GM21576 (cell line): ENCODE measurements around the gene CFAP74.

Experiments
- ATAC-seq: cut with Tn5 transposase; IDR thresholded peaks from one replicate; pipeline ENCODE4 v1.9.1; 2021; ENCODE audit warnings: mild to moderate bottlenecking, moderate library complexity; ENCODE audit not compliant: unreplicated experiment

Gene CFAP74

DNA sequence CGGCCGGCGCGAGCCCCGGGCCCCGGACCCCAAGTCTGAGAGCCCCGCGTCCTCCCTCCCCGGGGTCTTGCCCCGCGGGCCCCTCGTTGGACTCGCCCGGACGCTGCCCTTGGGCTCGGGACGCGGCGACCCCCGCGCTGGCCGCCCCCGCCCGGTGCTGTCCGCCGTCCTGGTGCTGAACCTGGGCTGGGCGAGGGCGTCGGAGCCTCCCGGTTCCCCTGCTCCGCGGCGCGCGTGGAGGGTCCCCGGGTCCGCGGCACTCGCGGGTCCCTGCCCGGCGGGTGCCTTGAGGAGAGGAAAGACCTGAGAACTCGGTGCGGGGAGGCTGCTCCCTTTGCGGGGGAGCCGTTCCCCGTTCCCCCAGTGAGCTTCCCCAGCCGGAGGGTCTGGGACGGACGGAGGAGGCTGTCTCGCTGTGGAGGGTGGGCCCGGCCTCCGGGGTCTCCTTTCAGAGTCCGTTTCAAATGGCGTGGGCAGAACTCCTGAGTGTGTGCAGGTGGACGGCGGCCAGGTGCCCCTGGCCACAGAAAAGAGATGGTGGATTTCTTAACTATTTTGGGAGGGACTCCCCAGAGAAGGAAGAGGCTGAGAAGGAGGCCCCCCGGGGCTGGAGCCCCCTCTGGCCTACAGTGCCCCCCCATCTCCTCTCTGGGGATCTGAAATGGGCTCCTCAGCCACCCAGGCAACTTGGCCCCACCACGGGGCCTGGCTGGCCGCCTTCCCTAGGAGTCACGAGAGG is 16.2 kb upstream of the CFAP74 start:
- ATAC-seq: no peak

DNA sequence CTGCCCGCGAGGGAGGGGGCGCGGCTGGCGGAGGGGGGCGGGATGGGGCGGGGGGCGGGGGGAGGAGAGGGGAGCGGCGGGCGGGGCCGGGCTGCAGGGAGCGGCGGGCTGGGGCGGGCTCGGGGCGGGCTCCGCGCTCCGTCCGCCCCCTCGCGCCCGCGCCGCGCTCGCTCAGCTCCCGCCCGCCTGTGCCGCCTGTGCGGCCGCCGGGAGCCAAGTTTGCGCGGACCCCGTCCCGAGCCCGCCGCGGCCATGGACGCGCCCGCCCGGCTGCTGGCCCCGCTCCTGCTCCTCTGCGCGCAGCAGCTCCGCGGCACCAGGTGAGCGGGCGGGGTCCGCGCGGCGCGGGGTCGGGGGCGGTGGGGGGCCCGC is 15.6 kb upstream of the CFAP74 start, which contains the start of gene GABRD:
GABRD (plus strand) TSS at position 174 of the 372 bp plus-strand sequence; CDS start at position 253, 79 bp downstream.
- ATAC-seq: no peak

DNA sequence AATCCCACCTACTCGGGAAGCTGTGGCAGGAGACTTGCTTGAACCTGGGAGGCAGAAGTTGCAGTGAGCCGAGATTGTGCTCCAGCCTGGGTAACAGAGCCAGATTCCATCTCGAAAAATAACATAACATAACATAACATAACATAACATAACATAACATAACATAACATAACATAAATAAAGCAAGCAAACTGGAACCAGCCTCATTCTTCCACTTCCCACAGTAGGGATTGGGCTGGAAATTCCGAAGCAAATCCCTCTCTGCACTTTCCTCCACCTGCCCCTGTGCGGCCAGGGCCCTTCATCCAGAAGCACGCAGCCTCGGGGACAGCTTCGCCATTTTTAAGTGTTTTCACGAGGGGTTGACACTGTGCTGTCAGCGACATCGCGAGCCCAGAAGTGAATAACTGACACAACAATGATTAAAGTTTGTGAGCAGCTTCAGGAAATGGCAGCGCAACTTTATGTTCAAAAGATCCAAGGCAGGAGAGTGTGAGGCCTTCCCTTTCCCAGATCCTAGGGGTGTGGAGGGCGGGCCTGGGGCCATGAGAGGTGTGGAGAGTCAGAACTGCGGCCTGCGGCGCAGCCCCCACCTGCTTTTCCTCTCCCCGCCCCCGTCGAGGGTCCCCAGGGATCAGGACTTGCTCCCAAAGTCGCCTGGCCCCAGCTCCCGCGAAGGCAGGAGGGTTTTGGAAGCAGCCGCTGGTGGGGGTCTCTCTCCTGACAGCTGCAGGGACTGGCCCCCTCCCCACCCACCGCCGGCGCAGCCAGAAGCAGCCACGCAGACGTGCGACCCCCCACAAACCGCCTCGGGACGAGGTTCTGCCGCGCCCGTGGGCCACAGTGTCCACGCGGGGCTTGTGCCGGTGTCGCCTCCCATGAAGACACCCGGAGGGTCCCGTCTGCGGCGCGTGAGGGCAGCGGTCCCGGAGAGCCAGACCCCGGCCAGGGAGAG is 14.9 kb upstream of the CFAP74 start:
- no peak for ATAC-seq

DNA sequence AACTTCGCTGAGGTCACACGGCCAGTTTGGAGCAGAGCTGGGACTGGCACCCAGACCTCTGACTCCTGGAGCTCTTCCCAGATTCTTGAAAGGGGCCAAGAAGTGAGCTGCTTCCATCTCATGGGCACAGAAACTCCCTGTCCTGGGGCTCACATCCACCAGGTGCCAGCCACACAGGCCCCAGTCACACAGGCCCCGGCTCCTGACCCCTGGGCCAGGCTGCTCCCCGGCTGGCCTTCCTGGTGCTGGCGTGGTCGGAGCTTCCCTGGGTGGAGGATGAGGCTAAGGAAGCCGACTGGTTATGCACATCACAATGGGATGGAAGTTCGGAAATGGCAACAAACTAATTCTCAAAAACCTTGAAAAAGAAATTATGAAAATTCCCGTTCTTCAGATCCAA is 12.5 kb upstream of the CFAP74 start:
- ATAC-seq: no peak

DNA sequence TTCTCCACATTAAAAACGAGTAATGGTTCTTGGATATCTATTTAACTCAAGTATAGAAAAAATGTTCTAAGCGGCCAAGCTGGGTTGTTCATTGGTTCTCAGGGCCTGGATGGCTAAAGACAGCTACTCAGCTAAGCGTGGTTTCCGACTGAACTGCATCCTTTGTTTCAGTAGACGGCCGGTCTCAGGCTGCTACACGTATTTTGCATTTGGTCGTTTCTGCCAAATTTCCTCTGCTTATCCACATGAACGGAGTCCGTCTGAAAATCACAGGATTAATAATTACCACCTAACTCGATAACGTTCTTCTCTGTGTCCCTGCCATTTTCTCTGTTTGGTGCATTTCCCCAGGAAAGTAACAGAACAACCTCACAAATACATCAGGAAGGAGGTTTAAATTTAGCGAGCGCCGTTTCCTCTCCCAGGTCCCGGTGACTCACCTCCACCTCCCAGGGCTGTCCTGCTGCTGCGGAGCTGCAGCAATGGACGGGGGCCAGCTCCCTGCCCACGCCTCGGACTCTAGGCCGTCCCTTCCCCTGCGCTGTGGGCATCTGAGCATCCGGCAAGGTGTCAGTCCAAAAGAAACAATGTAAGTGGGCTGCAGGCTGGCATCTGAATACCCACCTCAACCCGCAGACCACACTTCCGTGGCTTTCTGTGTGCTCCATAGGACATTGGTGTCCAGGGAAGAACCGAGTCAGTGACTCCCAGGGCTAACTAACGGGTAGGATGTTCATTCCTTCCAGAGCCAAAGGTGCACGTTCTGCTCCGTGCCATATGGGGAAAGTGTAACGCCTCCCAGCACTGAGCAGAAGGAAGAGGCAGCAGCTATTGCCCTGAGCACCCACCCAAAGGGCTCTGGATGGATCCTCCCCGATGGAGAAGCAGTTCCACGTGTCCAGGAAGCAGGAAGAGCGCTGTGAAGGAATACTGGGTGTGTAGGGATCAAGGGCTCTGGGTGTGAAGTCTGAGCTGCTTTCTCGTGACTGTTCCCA is 11.5 kb upstream of the CFAP74 start:
- ATAC-seq: no peak

DNA sequence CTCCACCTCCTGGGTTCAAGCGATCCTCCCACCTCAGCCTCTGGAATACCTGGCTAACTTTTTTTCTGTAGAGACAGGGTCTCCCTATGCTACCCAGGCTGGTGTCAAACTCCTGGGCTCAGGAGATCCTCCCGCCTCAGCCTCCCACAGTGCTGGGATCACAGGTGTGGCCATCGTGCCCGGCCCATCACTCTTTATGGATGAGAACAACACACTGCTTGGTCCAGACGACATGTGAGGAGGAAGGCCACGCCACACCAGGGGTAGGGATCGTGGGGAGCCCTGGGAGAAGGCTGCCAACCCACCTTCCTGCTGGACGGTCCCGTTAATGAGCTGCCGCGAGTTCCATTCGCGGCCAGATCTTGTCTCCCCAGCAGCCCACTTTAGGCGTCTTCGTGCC is 10.6 kb upstream of the CFAP74 start:
- ATAC-seq: no peak

- ATAC-seq: no peak
Observed at GRCh38 chr1:2009101-2010053, 5.8 kb upstream of the CFAP74 start.

DNA sequence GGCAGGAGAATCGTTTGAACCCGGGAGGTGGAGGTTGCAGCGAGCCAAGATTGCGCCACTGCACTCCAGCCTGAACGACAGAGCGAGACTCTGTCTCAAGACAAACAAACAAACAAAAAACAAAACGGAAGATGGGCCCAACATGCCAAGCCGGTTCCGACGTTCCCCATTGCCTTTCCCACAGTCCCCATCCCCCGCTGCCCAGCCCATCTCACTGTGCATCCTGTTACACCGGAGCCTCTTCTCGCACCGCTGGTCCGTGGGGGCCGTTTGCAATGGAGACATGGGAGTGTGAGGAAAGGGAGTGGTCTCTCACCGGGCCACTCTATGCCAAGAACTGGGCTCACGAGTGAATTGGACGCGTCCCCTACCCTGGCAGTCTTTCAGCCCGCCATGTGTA is 1.3 kb upstream of the CFAP74 start:
- ATAC-seq: no peak

DNA sequence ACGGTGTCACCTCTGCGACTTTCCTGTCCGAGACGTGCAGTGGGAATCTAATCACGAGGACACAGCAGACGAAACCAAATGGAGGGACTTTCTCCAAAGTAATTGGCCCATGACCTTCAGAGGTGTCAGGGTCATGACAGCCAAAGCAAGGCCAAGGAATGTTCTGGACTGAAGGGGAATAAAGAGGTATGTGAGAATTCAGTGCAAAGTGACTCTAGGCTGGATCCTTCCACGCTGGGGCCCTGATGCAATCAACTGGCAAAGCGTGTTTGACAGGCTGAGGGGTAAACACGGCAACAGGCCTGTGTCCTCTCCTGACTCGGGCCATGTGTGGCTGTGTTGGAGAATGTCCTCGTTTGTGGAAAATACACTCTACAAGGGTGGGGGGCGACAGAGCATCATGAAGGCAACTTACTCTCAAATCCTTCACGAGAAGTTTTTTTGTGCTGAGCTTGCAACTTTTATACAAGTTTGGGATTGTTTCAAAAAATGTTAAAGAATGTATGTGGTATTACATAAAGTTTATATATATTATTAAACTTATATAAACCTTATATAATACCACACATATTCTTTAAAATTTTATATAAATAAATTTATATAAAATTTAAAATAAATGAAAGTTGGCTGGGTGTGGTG is 1.7 kb downstream of the CFAP74 start:
- ATAC-seq: no peak

- ATAC-seq: no peak
Observed at GRCh38 chr1:2000850-2001249, 2.7 kb downstream of the CFAP74 start.

GRCh38 chr1:2000432-2000831 is 3.2 kb downstream of the CFAP74 start:
- ATAC-seq: no peak

GRCh38 chr1:1997576-1997975 is 6.0 kb downstream of the CFAP74 start:
- ATAC-seq: no peak

DNA sequence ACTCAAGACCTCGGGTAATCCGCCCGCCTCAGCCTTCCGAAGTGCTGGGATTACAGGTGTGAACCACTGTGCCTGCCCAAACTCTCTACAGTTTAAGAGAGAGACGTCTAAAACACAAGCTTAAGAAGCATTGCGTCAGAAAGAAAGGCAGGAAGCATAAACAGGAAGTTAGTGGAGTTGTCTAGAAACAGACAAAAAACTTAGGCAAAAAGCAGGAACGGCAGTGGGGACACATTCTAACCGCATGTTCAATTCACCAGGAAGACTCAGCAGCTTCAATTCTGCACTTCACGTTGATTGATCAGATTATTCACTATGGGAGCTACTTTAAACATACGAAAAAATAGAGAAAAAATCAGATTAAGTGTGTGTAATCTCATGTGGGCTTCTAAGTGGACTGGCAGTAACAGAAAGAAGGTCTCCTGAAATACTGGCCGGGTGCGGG is 7.4 kb downstream of the CFAP74 start:
- no peak for ATAC-seq

DNA sequence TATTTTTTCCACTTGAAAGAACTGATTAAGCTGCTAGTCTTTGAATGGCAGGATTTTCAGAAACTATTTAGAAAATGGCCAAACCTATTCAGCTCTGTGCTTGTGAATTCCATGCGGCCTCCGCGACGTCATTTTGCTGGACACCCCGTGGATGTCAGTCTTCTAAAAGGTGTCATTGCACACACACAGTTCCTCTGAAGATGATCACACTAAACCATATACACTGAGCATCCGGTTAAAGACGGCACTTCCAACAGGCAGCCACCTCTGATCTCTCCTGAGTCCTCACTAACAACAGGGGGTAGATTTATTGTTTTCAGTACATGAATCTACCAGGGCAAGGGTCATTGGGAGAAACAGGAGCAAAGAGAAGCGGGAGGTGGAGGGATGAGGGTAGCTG is 9.1 kb downstream of the CFAP74 start:
- no peak for ATAC-seq

DNA sequence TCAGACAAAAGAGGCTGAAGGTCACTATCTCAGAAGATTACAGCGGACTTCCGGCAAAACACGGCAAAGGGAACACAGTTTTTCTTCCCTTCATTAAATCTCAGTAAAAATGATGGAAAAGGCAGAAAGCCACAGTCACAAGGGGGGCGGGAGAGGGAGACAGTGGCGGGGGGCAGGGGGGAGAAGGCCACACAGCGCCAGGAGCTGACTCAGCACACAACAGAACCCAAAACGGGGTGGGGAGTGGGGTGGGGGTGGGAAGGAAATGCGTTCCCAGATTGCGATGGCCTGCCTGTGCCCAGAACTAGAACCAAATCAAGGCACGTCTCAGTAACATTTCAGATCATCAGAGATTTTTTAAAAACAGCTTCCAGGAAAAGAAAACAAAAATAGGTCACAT is 13.4 kb downstream of the CFAP74 start:
- no peak for ATAC-seq

DNA sequence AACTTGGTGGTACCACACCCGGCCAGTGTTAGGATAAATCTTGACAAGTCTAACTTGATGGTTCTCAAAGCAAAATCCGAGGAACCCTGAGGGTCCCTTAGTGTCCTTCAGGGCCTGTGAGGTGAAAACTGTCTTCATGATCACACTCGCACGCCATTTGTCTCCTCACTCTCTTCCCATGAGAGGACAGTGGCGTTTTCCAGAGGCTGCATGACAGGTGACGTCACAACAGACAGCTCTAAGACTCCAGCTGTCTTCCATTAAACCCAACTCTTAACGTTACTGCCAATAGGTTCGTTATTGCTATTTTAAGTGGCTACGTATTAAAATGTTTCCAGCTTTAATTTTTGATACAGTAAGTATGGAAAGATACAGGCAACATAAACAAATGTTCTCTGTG is 13.8 kb downstream of the CFAP74 start:
- ATAC-seq: no peak

- ATAC-seq: no peak
Observed at GRCh38 chr1:1989102-1989542, 14.5 kb downstream of the CFAP74 start.

- no peak for ATAC-seq
Observed at GRCh38 chr1:1988061-1988945, 15.3 kb downstream of the CFAP74 start.
